Measurements from ENCODE around the gene DPPA3.
"Not testable (repeated sequence)": the region's sequence is repeated elsewhere in the genome, so short reads cannot be mapped to it uniquely, and the experiment has no call there.

DPPA3 gene

GRCh38 chr12:7711133-7711532, at the start of gene DPPA3:
Gene DPPA3, plus strand, starts transcription at chr12:7711433. Its CDS starts 138 bp downstream, at chr12:7711571.
- no peak for DNase-seq

- DNase-seq, result no peak
Measured at GRCh38 chr12:7661741-7662140, 49.5 kb upstream of the DPPA3 start.

- DNase-seq, result no peak
Measured at GRCh38 chr12:7666595-7666994, 44.6 kb upstream of the DPPA3 start.

GRCh38 chr12:7667125-7667524, 44.1 kb upstream of the DPPA3 start:
- no peak for DNase-seq

GRCh38 chr12:7668171-7668570, 43.1 kb upstream of the DPPA3 start:
- DNase-seq, result no peak

GRCh38 chr12:7675455-7675854, 35.8 kb upstream of the DPPA3 start:
- DNase-seq, result not testable (repeated sequence)

- DNase-seq, result not testable (repeated sequence)
Measured at GRCh38 chr12:7677432-7677888, 33.8 kb upstream of the DPPA3 start.

GRCh38 chr12:7678744-7679143, 32.5 kb upstream of the DPPA3 start:
- no peak for DNase-seq

GRCh38 chr12:7679251-7680045, 31.8 kb upstream of the DPPA3 start:
- no peak for DNase-seq

- DNase-seq, result no peak
Measured at GRCh38 chr12:7681535-7681934, 29.7 kb upstream of the DPPA3 start.

- no peak for DNase-seq
Measured at GRCh38 chr12:7693793-7694192, 17.4 kb upstream of the DPPA3 start.

- DNase-seq, result no peak
Measured at GRCh38 chr12:7694556-7695236, 16.5 kb upstream of the DPPA3 start.

- DNase-seq, result no peak
Measured at GRCh38 chr12:7695237-7695560, 16.0 kb upstream of the DPPA3 start.

GRCh38 chr12:7695566-7696197, 15.6 kb upstream of the DPPA3 start, which contains the start of gene GDF3:
Gene GDF3, minus strand, starts transcription at chr12:7695775. Its CDS starts 47 bp downstream, at chr12:7695728.
- no peak for DNase-seq

GRCh38 chr12:7705846-7706245, 5.4 kb upstream of the DPPA3 start:
- no peak for DNase-seq

GRCh38 chr12:7709969-7710675, 1.1 kb upstream of the DPPA3 start:
- no peak for DNase-seq

GRCh38 chr12:7712841-7713442, 1.7 kb downstream of the DPPA3 start:
- DNase-seq, result no peak

GRCh38 chr12:7716381-7716780, 5.1 kb downstream of the DPPA3 start:
- DNase-seq, result no peak

- DNase-seq, result no peak
Measured at GRCh38 chr12:7719946-7720730, 8.9 kb downstream of the DPPA3 start.

GRCh38 chr12:7723926-7724325, 12.7 kb downstream of the DPPA3 start:
- no peak for DNase-seq

- DNase-seq, result no peak
Measured at GRCh38 chr12:7729746-7730145, 18.5 kb downstream of the DPPA3 start.

GRCh38 chr12:7730984-7731383, 19.8 kb downstream of the DPPA3 start:
- DNase-seq, result not testable (repeated sequence)

Data from NCI-H510A (cell line).